ENCODE results near the gene IER2. TPM values are rescaled to one million over a fixed set of nuclear protein-coding genes. Genes with fewer than 3 reads are reported as not detected.

The IER2 gene
- total and polyA plus RNA-seq, 9 of the 15 experiments (the other 6 are each of a cell fraction or from before 2014, with no cell fraction given), result 4.5 to 205 (median 23.7) TPM

Other genes starting within 250 kb of the IER2 start
Only the 7 nearest of the 11 such genes appear.
- gene GADD45GIP1, start 193.2 kb upstream of the IER2 start, total RNA-seq (2014; rRNA removed), result 143 and 161 TPM in 2 replicates
- 9.1 and 12.9 TPM in 2 replicates for gene GADD45GIP1, start 193.2 kb upstream of the IER2 start, total RNA-seq (2014; rRNA removed; fragmentation: Illumina TruSeq; extraction: Trizol)
- 39.5 and 40.1 TPM in 2 replicates for gene GADD45GIP1, start 193.2 kb upstream of the IER2 start, total RNA-seq (2015; rRNA removed; fragmentation: Illumina TruSeq; extraction: Trizol)
- gene GADD45GIP1, start 193.2 kb upstream of the IER2 start, total RNA-seq (2021), result 47.3 and 48.8 TPM in 2 replicates
- gene GADD45GIP1, start 193.2 kb upstream of the IER2 start, polyA plus RNA-seq (2011; rRNA removed), result 29.2 and 30.4 TPM in 2 replicates
- gene GADD45GIP1, start 193.2 kb upstream of the IER2 start, polyA plus RNA-seq (2014; fragmentation: Illumina TruSeq; extraction: Trizol), result 11.5 and 20.3 TPM in 2 replicates
- gene GADD45GIP1, start 193.2 kb upstream of the IER2 start, polyA plus RNA-seq (2014; fragmentation: Nextera tagmentation; extraction: Ambion mirVana), result 1 to 10 TPM; 5.1 to 6.8 TPM
- gene GADD45GIP1, start 193.2 kb upstream of the IER2 start, polyA plus RNA-seq (2014; rRNA removed), result 114 and 122 TPM in 2 replicates
- gene DAND5, start 180.8 kb upstream of the IER2 start, total RNA-seq (2014; rRNA removed), result 0.27 and 0.82 TPM in 2 replicates
- 0.38 and 0.40 TPM in 2 replicates for gene DAND5, start 180.8 kb upstream of the IER2 start, total RNA-seq (2014; rRNA removed; fragmentation: Illumina TruSeq; extraction: Trizol)
- gene DAND5, start 180.8 kb upstream of the IER2 start, total RNA-seq (2015; rRNA removed; fragmentation: Illumina TruSeq; extraction: Trizol), result 0.22 and 0.23 TPM in 2 replicates
- gene DAND5, start 180.8 kb upstream of the IER2 start, total RNA-seq (2021), result 0.74 and 0.78 TPM in 2 replicates
- 0.60 and 0.89 TPM in 2 replicates for gene DAND5, start 180.8 kb upstream of the IER2 start, polyA plus RNA-seq (2011; rRNA removed)
- 0.71 and 0.83 TPM in 2 replicates for gene DAND5, start 180.8 kb upstream of the IER2 start, polyA plus RNA-seq (2014; fragmentation: Illumina TruSeq; extraction: Trizol)
- under 1 TPM; 0.42 to 0.63 TPM for gene DAND5, start 180.8 kb upstream of the IER2 start, polyA plus RNA-seq (2014; fragmentation: Nextera tagmentation; extraction: Ambion mirVana)
- gene DAND5, start 180.8 kb upstream of the IER2 start, polyA plus RNA-seq (2014; rRNA removed), result 0.50 and 0.66 TPM in 2 replicates
- gene NFIX, start 154.9 kb upstream of the IER2 start, total RNA-seq (2014; rRNA removed), result 5.4 and 7.7 TPM in 2 replicates
- 2.3 and 6.4 TPM in 2 replicates for gene NFIX, start 154.9 kb upstream of the IER2 start, total RNA-seq (2014; rRNA removed; fragmentation: Illumina TruSeq; extraction: Trizol)
- 3.1 and 3.8 TPM in 2 replicates for gene NFIX, start 154.9 kb upstream of the IER2 start, total RNA-seq (2015; rRNA removed; fragmentation: Illumina TruSeq; extraction: Trizol)
- 23.1 and 26.8 TPM in 2 replicates for gene NFIX, start 154.9 kb upstream of the IER2 start, total RNA-seq (2021)
- 2.9 and 5.6 TPM in 2 replicates for gene NFIX, start 154.9 kb upstream of the IER2 start, polyA plus RNA-seq (2011; rRNA removed)
- gene NFIX, start 154.9 kb upstream of the IER2 start, polyA plus RNA-seq (2014; fragmentation: Illumina TruSeq; extraction: Trizol), result 7.7 and 9.2 TPM in 2 replicates
- under 1 TPM; 0.28 to 0.34 TPM for gene NFIX, start 154.9 kb upstream of the IER2 start, polyA plus RNA-seq (2014; fragmentation: Nextera tagmentation; extraction: Ambion mirVana)
- 6.8 and 7.2 TPM in 2 replicates for gene NFIX, start 154.9 kb upstream of the IER2 start, polyA plus RNA-seq (2014; rRNA removed)
- gene LYL1, start 47.6 kb upstream of the IER2 start, total RNA-seq (2014; rRNA removed), result 266 and 312 TPM in 2 replicates
- 13.2 and 17.7 TPM in 2 replicates for gene LYL1, start 47.6 kb upstream of the IER2 start, total RNA-seq (2014; rRNA removed; fragmentation: Illumina TruSeq; extraction: Trizol)
- 89.9 and 108 TPM in 2 replicates for gene LYL1, start 47.6 kb upstream of the IER2 start, total RNA-seq (2015; rRNA removed; fragmentation: Illumina TruSeq; extraction: Trizol)
- 216 and 218 TPM in 2 replicates for gene LYL1, start 47.6 kb upstream of the IER2 start, total RNA-seq (2021)
- gene LYL1, start 47.6 kb upstream of the IER2 start, polyA plus RNA-seq (2011; rRNA removed), result 34.0 and 47.0 TPM in 2 replicates
- 17.8 and 71.5 TPM in 2 replicates for gene LYL1, start 47.6 kb upstream of the IER2 start, polyA plus RNA-seq (2014; fragmentation: Illumina TruSeq; extraction: Trizol)
- 1 to 10 TPM; 1.3 to 1.6 TPM for gene LYL1, start 47.6 kb upstream of the IER2 start, polyA plus RNA-seq (2014; fragmentation: Nextera tagmentation; extraction: Ambion mirVana)
- gene LYL1, start 47.6 kb upstream of the IER2 start, polyA plus RNA-seq (2014; rRNA removed), result 165 and 175 TPM in 2 replicates
- 89.1 and 113 TPM in 2 replicates for gene TRMT1, start 33.7 kb upstream of the IER2 start, total RNA-seq (2014; rRNA removed)
- gene TRMT1, start 33.7 kb upstream of the IER2 start, total RNA-seq (2014; rRNA removed; fragmentation: Illumina TruSeq; extraction: Trizol), result 25.8 and 42.9 TPM in 2 replicates
- 54.3 and 60.2 TPM in 2 replicates for gene TRMT1, start 33.7 kb upstream of the IER2 start, total RNA-seq (2015; rRNA removed; fragmentation: Illumina TruSeq; extraction: Trizol)
- 118 TPM in 2 replicates for gene TRMT1, start 33.7 kb upstream of the IER2 start, total RNA-seq (2021)
- gene TRMT1, start 33.7 kb upstream of the IER2 start, polyA plus RNA-seq (2011; rRNA removed), result 44.1 and 53.3 TPM in 2 replicates
- 84.8 and 96.2 TPM in 2 replicates for gene TRMT1, start 33.7 kb upstream of the IER2 start, polyA plus RNA-seq (2014; fragmentation: Illumina TruSeq; extraction: Trizol)
- 10 to 100 TPM in 1 of 2 experiments, 1 to 10 TPM in 1; 5.8 to 10.9 TPM for gene TRMT1, start 33.7 kb upstream of the IER2 start, polyA plus RNA-seq (2014; fragmentation: Nextera tagmentation; extraction: Ambion mirVana)
- gene TRMT1, start 33.7 kb upstream of the IER2 start, polyA plus RNA-seq (2014; rRNA removed), result 155 and 158 TPM in 2 replicates
- 62.4 and 85.7 TPM in 2 replicates for gene NACC1, start 32.1 kb upstream of the IER2 start, total RNA-seq (2014; rRNA removed)
- gene NACC1, start 32.1 kb upstream of the IER2 start, total RNA-seq (2014; rRNA removed; fragmentation: Illumina TruSeq; extraction: Trizol), result 9.1 and 9.5 TPM in 2 replicates
- 40.2 and 46.8 TPM in 2 replicates for gene NACC1, start 32.1 kb upstream of the IER2 start, total RNA-seq (2015; rRNA removed; fragmentation: Illumina TruSeq; extraction: Trizol)
- 93.0 and 96.6 TPM in 2 replicates for gene NACC1, start 32.1 kb upstream of the IER2 start, total RNA-seq (2021)
- 25.8 and 49.0 TPM in 2 replicates for gene NACC1, start 32.1 kb upstream of the IER2 start, polyA plus RNA-seq (2011; rRNA removed)
- gene NACC1, start 32.1 kb upstream of the IER2 start, polyA plus RNA-seq (2014; fragmentation: Illumina TruSeq; extraction: Trizol), result 23.2 and 90.7 TPM in 2 replicates
- gene NACC1, start 32.1 kb upstream of the IER2 start, polyA plus RNA-seq (2014; fragmentation: Nextera tagmentation; extraction: Ambion mirVana), result under 1 TPM; 0.04 to 0.17 TPM
- 46.1 and 68.1 TPM in 2 replicates for gene NACC1, start 32.1 kb upstream of the IER2 start, polyA plus RNA-seq (2014; rRNA removed)
- 57.8 and 59.2 TPM in 2 replicates for gene STX10, start within 50 bp of the IER2 start, total RNA-seq (2014; rRNA removed)
- 12.6 and 19.0 TPM in 2 replicates for gene STX10, start within 50 bp of the IER2 start, total RNA-seq (2014; rRNA removed; fragmentation: Illumina TruSeq; extraction: Trizol)
- gene STX10, start within 50 bp of the IER2 start, total RNA-seq (2015; rRNA removed; fragmentation: Illumina TruSeq; extraction: Trizol), result 31.0 and 33.9 TPM in 2 replicates
- 39.6 and 41.6 TPM in 2 replicates for gene STX10, start within 50 bp of the IER2 start, total RNA-seq (2021)
- gene STX10, start within 50 bp of the IER2 start, polyA plus RNA-seq (2011; rRNA removed), result 46.6 and 77.4 TPM in 2 replicates
- gene STX10, start within 50 bp of the IER2 start, polyA plus RNA-seq (2014; fragmentation: Illumina TruSeq; extraction: Trizol), result 30.3 and 35.2 TPM in 2 replicates
- 1 to 10 TPM in 1 of 2 experiments, under 1 TPM in 1; 0.51 to 1.7 TPM for gene STX10, start within 50 bp of the IER2 start, polyA plus RNA-seq (2014; fragmentation: Nextera tagmentation; extraction: Ambion mirVana)
- gene STX10, start within 50 bp of the IER2 start, polyA plus RNA-seq (2014; rRNA removed), result 66.3 and 78.0 TPM in 2 replicates